Measurements from ENCODE around the gene TMEM151A.

Gene TMEM151A

DNA sequence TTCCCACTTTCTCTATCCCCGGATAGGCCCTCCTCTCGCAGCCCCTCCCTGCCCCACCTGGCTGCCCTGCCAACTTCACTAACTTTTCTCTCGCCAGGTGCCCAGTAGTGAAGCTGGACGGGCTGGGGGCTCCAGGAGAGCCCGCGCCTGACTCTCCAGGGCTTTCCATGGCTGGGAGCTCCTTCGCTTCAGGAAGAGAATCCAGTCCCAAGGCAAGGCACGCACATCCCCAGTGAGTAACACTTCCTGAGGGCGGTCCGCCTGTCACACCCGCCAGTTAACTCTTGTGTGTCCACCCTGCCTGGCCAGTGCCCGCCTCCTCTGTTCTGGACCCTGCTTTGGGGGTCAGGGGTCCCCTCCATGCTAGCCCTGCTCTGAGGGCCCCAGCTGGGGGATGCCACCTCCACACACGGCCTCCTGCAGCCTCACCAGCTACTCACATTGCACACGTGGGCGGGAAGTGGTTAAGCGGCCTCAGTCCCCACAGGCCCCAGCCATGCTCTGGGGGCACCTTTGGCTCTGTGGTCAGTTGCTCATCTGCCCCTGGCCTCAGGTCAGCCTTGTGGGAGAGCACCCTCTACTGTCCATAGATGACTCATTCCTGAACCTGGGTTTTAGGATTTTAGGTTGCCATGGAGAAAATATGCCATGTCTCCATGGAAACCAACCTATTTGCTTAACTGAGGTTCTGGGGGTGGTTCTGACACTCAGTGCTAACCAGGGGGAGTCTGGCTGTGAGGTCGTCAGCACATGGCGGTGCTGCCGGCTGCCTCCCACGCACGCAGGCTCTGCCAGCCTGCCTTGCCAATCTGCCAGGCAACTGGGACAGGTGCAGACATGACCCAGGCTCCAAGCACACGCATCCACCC is 44.8 kb downstream of the TMEM151A start, which contains the start of gene RIN1:
Gene RIN1, minus strand, starts transcription at position 201 of the 869 bp plus-strand sequence. Its CDS starts 32 bp downstream, at position 169.
- TF ChIP-seq, protein P1, sequence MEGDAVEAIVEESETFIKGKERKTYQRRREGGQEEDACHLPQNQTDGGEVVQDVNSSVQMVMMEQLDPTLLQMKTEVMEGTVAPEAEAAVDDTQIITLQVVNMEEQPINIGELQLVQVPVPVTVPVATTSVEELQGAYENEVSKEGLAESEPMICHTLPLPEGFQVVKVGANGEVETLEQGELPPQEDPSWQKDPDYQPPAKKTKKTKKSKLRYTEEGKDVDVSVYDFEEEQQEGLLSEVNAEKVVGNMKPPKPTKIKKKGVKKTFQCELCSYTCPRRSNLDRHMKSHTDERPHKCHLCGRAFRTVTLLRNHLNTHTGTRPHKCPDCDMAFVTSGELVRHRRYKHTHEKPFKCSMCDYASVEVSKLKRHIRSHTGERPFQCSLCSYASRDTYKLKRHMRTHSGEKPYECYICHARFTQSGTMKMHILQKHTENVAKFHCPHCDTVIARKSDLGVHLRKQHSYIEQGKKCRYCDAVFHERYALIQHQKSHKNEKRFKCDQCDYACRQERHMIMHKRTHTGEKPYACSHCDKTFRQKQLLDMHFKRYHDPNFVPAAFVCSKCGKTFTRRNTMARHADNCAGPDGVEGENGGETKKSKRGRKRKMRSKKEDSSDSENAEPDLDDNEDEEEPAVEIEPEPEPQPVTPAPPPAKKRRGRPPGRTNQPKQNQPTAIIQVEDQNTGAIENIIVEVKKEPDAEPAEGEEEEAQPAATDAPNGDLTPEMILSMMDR (conservative IDR thresholded peaks at IDR 0.05; ENCODE audit: low read length), result peak; percentile 56
- peak within 1 kb of the TSS; percentile 86 for H3K4me3 ChIP-seq (ENCODE audit: low read length)

DNA sequence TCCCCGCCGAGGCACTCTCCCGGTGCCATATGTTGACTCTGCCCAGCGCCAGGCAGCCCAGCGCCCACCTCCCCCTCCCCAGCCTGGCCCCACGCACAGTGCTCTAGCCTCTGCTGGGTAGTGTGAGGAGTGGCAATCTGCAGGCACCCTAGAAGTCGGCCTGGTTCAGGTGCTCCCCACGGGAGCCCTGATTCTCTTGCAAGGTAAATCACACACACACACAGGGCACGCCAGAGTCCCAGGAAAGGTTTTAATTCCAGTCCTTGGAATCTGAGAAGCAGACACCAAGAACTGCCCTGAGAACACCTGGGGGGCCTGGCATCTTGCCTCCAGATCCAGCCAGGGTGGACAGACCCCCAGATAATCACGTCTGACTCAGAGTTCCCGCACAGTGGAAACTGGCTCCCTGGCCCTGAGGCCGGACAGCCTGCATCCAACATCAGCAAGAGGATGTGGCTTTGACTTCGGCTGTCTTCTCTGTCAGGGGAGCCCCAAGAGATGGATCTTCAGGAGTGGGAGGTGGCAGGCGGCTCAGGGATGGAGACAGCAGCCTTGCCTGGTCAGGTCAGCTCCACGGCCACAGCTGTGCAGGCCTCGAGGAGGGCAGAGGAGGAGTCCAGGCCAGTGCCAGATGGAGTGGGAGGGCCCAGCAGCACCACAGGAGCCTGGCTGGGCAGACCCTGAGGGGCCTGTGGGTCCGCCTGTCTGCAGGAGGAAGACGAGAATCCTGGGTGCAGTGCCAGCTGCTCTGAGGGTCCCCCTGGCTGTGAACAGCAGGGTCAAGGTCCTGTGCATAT is 45.6 kb downstream of the TMEM151A start:
- TF ChIP-seq, protein P1 (conservative IDR thresholded peaks at IDR 0.05; ENCODE audit: low read length), result peak; percentile 12
- no peak overlapping the region; the same call in 1 of the 2 replicates for H3K4me3 ChIP-seq (ENCODE audit: low read length)
- DNase-seq (ENCODE audit: low read depth), result no peak

More for the DNA sequence above, 44.8 kb downstream of the TMEM151A start, which contains the start of gene RIN1:
- peak; percentile 94 for DNase-seq (ENCODE audit: low read depth)

DNA sequence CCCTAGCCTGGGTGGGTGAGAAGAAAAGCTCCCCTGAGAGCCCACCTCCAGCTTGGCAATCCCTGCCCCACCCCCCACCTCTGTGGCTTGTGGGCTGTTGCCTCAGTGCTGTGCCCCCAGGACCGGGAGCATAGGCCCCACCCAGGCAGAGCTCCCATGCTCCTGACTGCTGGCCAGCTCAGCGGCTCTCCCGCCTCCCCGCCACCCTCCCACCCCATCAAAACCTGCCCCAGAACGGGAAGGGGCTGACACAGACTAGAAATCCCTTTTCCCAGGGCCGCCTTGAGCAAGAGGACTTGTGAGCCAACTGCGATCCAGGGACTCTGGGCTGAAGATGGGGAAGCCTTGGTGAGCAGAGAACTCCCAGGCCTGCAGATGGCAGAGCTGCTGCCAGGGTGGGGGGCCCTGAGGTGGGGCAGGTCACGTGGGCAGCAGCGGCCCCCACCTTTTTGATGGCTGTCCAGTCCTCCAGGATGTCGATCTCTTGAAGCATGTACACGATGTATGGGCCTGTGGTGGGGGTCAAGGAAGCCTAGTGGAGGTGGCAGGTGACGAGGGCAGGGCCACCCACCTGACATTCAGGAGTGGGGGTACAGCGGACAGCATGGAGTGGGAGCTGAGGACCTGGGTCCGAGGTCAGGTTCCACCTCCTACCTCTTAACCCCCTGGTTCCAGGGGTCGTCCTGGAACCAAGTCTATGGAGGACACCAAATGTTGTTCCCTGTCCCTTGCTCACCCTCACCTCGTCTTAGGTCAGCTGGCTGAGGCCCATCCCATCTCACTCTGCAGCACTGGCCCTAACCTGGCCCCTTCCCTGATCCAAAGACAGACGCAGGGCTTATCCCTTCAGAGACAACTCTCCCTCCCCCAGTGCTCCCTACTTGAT is 46.8 kb downstream of the TMEM151A start:
- H3K4me3 ChIP-seq (ENCODE audit: low read length), result no peak overlapping the region
- DNase-seq (ENCODE audit: low read depth), result no peak
- TF ChIP-seq, protein P1 (conservative IDR thresholded peaks at IDR 0.05; ENCODE audit: low read length), result no peak

DNA sequence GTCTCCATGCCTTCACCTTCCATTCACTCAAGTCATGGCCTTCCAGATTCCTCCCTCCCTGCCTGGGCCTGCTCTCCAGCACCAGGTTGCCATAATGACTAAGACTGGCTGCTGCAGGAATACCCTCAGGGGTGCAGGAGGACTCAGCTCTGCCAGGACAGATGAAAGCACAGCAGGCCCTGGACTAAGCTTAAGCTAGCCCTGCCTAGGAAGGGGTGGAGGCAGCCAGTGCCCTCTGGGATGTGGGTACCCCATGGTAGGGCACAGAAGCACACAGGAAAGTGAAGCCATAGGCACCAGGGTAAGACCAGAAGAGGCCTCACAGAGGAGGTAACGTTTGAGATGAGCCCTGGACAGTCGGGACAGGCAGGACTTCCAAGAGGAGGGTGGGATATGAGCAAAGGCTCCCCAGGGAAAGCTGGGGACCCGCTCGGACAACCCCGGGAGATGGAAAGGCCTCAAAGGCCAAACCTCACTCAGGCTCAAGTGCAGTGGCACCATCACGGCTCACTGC is 47.5 kb downstream of the TMEM151A start:
- TF ChIP-seq, protein P1 (conservative IDR thresholded peaks at IDR 0.05; ENCODE audit: low read length), result no peak
- DNase-seq (ENCODE audit: low read depth), result no peak
- H3K4me3 ChIP-seq (ENCODE audit: low read length), result no peak overlapping the region

DNA sequence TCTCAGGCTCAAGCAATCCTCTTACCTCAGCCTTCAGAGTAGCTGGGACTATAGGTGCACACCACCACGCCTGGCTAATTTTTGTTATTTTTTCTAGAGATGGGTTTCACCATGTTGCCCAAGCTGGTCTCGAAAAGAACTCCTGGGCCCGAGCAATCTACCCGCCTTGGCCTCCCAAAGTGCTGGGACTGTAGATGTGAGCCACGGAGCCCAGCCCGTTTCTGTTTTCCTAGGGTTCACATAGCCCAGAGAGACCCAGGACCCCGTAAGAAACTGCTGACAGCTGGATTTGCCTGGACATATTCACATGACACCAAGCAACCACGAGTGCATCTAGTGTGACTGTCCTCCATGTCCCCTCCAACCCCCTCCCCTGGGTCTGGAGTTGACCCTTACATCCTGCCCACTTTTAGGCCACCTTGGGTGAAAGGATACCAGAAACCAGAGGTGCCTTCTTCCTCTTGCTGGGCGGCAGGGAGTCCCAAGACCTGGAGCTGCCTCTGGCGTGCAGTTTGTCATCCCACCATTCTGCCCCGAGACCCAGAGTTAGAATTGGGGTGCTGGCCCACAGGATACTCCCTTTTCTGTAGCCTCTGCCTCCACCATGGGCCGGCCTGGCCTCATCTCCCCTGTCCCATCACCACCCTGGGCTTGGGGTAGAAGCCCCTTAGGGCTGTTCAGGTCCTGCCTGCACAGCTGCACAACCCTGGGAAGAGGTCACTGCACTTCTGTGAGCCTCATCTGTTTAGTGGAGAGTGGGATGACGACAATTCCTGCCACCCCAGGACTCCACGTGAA is 48.2 kb downstream of the TMEM151A start:
- TF ChIP-seq, protein P1 (conservative IDR thresholded peaks at IDR 0.05; ENCODE audit: low read length), result no peak
- no peak for DNase-seq (ENCODE audit: low read depth)

More for the DNA sequence above, 48.2 kb downstream of the TMEM151A start:
- no peak overlapping the region for H3K4me3 ChIP-seq (ENCODE audit: low read length)

Measured in AG10803 (cell line).